ENCODE results near the gene RBP5. TPM values are rescaled to one million over a fixed set of nuclear protein-coding genes. Genes with fewer than 3 reads are reported as not detected.
A peak's percentile ranks its signal among the peaks of the same experiment; 100 is the strongest.

Gene RBP5
- total RNA-seq, 1 donor = not detected

GRCh38 chr12:7092229-7092985 is 36.3 kb downstream of the RBP5 start, which contains the start of gene C1R:
Gene C1R, minus strand, starts transcription at chr12:7092445. Its CDS starts 57 bp downstream, at chr12:7092388.
- DNase-seq (ENCODE audit: low read depth) = peak; percentile 97
- H3K4me3 ChIP-seq (ENCODE audit: low read depth, low read length) = peak within 1 kb of the TSS; percentile 95
- TF ChIP-seq, protein P1, sequence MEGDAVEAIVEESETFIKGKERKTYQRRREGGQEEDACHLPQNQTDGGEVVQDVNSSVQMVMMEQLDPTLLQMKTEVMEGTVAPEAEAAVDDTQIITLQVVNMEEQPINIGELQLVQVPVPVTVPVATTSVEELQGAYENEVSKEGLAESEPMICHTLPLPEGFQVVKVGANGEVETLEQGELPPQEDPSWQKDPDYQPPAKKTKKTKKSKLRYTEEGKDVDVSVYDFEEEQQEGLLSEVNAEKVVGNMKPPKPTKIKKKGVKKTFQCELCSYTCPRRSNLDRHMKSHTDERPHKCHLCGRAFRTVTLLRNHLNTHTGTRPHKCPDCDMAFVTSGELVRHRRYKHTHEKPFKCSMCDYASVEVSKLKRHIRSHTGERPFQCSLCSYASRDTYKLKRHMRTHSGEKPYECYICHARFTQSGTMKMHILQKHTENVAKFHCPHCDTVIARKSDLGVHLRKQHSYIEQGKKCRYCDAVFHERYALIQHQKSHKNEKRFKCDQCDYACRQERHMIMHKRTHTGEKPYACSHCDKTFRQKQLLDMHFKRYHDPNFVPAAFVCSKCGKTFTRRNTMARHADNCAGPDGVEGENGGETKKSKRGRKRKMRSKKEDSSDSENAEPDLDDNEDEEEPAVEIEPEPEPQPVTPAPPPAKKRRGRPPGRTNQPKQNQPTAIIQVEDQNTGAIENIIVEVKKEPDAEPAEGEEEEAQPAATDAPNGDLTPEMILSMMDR (IDR thresholded peaks at IDR 0.05; ENCODE audit: insufficient read depth, low read length) = peak; percentile 92

DNA sequence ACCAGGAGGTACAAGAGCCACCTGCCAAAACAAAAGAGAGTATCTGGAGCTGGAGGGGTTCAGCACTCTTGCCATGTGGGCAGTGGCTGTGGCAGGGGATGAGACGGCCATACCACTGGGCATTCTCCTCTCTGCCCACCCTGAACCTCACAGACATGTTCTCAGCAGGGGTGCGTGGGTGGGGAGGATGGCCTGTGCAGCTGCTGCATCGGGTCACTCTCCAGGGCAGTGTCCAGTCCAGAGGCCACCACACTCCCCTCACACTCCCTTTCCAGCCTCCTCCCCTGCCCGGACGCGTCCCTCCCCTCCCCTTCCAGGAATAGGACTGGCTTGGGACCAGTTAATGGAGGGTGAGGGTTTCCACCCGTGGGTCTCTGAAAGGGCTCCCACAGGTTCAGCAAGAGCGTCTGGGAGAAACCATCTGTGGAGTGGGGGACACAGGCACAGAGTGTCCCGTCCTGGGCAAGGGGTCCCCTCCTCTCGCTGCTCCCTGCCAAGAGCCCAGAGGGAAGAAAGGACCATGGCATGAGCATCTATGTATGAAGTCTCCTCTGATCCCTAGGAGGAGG is 36.9 kb downstream of the RBP5 start:
- peak overlapping the region; percentile 95 for H3K4me3 ChIP-seq (ENCODE audit: low read depth, low read length)
- DNase-seq (ENCODE audit: low read depth) = peak; percentile 47
- TF ChIP-seq, protein P1 (IDR thresholded peaks at IDR 0.05; ENCODE audit: insufficient read depth, low read length) = no peak

GRCh38 chr12:7091171-7091570 is 37.5 kb downstream of the RBP5 start:
- no peak for DNase-seq (ENCODE audit: low read depth)
- peak overlapping the region; percentile 95 for H3K4me3 ChIP-seq (ENCODE audit: low read depth, low read length)
- TF ChIP-seq, protein P1 (IDR thresholded peaks at IDR 0.05; ENCODE audit: insufficient read depth, low read length) = no peak

GRCh38 chr12:7090222-7090998 is 38.3 kb downstream of the RBP5 start:
- TF ChIP-seq, protein P1 (IDR thresholded peaks at IDR 0.05; ENCODE audit: insufficient read depth, low read length) = no peak
- DNase-seq (ENCODE audit: low read depth) = peak; percentile 30
- peak overlapping the region; percentile 95 for H3K4me3 ChIP-seq (ENCODE audit: low read depth, low read length)

DNA sequence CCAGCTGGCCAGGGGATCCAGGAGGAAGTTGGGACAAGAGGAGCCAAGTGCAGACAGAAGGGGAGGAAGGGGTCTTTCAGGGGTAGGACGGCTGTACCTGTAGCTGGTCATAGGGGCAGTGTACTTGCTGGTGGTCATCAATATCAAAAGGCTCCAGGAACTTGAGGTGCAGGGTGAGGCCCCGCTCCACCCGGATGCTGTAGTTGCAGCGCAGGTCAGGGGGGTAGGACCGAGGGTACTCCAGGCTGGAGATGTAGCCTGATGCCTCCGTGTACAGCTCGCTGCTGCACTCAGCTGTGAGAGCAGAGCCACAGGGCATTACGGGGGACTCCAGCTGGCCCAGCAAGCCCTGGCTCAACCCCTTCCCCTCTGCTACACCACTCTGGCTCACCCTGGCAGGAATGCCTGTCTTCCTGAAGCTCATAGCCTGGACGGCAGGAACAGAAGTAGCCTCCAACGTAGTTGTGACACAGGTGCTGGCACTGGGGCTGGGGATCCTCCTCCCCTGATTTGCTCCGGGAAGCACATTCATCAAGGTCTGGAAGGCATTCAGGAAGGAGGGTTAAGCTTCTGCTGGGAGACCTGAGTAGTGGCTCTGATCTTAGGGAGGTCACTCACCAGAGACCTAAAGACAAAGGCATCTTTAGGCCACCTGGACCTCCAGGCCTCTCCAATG is 39.4 kb downstream of the RBP5 start:
- peak overlapping the region; percentile 45 for H3K4me3 ChIP-seq (ENCODE audit: low read depth, low read length)
- TF ChIP-seq, protein P1 (IDR thresholded peaks at IDR 0.05; ENCODE audit: insufficient read depth, low read length) = no peak
- DNase-seq (ENCODE audit: low read depth) = no peak

DNA sequence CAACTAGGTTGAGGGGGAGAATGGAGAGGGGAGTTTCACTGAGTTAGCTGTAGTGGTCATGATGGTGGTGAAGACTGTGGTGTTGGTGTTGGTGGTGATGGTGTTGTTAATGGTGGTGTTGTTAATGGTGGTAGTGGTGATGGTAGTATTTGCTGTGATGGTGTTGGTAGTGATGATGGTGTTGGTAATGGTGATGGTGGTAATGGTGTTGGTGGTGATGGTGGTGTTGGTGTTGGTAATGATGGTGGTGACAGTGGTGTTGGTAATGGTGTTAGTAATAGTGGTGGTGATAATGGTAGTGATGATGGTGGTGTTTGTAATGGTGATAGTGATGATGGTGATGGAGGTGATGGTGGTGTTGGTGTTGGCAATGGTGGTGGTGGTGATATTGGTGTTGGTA is 45.6 kb downstream of the RBP5 start:
- H3K4me3 ChIP-seq (ENCODE audit: low read depth, low read length) = no peak overlapping the region
- no peak for DNase-seq (ENCODE audit: low read depth)
- TF ChIP-seq, protein P1 (IDR thresholded peaks at IDR 0.05; ENCODE audit: insufficient read depth, low read length) = no peak
